Skeletal muscle satellite cell (primary cell): ENCODE measurements around the gene SNRNP48.

Source experiments
- H3K27me3 ChIP-seq: 2 replicates; pipeline ENCODE4 v1.7.0; 2013; ENCODE audit warnings: low read length; ENCODE audit not compliant: control insufficient read depth, insufficient read depth
- H3K36me3 ChIP-seq: 2 replicates; pipeline ENCODE4 v1.7.0; 2013; ENCODE audit warnings: mild to moderate bottlenecking, control low read depth, low read length; ENCODE audit not compliant: insufficient read depth
- H3K4me1 ChIP-seq: 2 replicates; pipeline ENCODE4 v1.7.0; 2013; ENCODE audit warnings: low read length; ENCODE audit not compliant: control insufficient read depth, insufficient read depth
- H3K4me2 ChIP-seq: 2 replicates; pipeline ENCODE4 v1.7.0; 2013; ENCODE audit warnings: mild to moderate bottlenecking, low read length
- H3K4me3 ChIP-seq: 2 replicates; pipeline ENCODE4 v1.7.0; 2013; ENCODE audit warnings: low read length
- H3K9ac ChIP-seq: 2 replicates; pipeline ENCODE4 v1.7.0; 2013; ENCODE audit warnings: mild to moderate bottlenecking, low read depth, low read length, moderate library complexity
- H3K9me3 ChIP-seq: replicated peaks from 2 replicates; pipeline ENCODE4 v1.7.0; 2013; ENCODE audit warnings: mild to moderate bottlenecking, control low read depth, low read length

Gene SNRNP48

GRCh38 chr6:7546383-7546782 lies 43.6 kb upstream of the SNRNP48 start:
- Histone ChIP-seq H3K4me1 (peaks cover 10% of the 10 kb centered on the region), H3K27me3 (no peaks in the 10 kb centered on the region), H3K9me3 (no peaks in the 10 kb centered on the region), H3K36me3 (no peaks in the 10 kb centered on the region), H3K4me2 (no peak overlapping the region), H3K4me3 (no peak overlapping the region), H3K9ac (no peak overlapping the region)

DNA sequence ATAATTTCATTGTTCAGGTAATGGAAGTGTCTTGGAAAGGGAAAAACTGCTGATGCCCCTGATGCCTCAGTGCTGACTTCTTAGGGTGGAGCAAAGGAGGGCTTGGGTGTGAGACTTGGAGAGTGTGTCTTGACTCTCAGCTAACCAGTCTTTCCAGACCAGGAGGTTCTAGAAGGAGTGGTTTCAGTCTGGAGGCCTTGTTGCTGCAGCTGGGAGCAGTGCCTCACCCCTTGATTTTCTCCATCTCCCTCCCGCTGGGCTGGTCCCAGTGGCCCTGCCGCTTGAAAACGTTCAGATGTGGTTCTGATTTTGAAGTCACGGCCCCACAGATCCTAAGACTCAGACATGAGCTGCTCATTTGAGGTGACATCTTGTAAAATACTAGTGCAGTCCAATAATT lies 43.1 kb upstream of the SNRNP48 start:
- Histone ChIP-seq H3K36me3 (no peaks in the 10 kb centered on the region), H3K9ac (no peak overlapping the region), H3K4me2 (no peak overlapping the region), H3K27me3 (no peaks in the 10 kb centered on the region), H3K4me1 (peaks cover 10% of the 10 kb centered on the region), H3K4me3 (no peak overlapping the region), H3K9me3 (no peaks in the 10 kb centered on the region)

DNA sequence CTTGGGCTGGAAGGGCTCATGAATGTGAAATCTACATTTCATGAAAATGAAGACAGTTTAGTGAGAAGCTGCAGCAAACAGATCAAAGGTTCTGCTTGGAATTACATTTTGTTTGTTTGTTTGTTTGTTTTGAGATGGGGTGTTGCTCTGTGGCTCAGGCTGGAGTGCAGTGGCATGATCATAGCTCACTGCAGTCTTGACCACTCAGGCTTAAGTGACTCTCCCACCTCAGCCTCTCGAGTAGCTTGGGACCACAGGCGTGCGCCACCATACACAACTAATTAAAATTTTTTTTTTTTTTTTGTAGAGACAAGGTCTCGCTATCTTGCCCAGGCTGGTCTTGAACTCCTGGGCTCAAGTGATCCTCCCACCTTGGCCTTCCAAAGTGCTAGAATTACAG lies 42.7 kb upstream of the SNRNP48 start:
- Histone ChIP-seq H3K4me3 (no peak overlapping the region), H3K4me2 (no peak overlapping the region), H3K4me1 (peaks cover 10% of the 10 kb centered on the region), H3K27me3 (no peaks in the 10 kb centered on the region), H3K9me3 (no peaks in the 10 kb centered on the region), H3K36me3 (no peaks in the 10 kb centered on the region), H3K9ac (no peak overlapping the region)

DNA sequence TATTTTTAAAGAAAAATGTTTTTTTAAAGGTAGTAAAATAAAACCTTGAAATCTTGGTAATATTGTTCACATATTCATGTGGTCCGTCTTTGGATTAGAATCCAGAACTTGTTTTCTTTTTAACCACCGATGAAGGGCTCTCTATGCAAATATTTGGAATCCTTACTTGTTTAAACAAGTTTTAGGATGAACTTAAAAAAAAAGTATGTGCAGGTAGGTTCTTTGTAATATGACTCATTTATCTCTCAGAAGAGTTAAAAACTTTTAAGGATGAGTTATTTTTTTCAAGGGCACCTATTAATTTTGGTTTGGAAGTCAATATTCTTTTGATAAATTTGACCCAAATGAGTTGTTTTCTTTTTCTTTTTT lies 39.6 kb upstream of the SNRNP48 start:
- Histone ChIP-seq H3K9me3 (no peaks in the 10 kb centered on the region), H3K36me3 (no peaks in the 10 kb centered on the region), H3K9ac (no peak overlapping the region), H3K4me1 (peaks cover 3% of the 10 kb centered on the region), H3K4me3 (no peak overlapping the region), H3K27me3 (no peaks in the 10 kb centered on the region), H3K4me2 (no peak overlapping the region)

GRCh38 chr6:7554533-7555275 lies 35.3 kb upstream of the SNRNP48 start:
- H3K4me1 ChIP-seq, result no peaks in the 10 kb centered on the region
- no peaks in the 10 kb centered on the region for H3K36me3 ChIP-seq
- no peaks in the 10 kb centered on the region for H3K27me3 ChIP-seq

DNA sequence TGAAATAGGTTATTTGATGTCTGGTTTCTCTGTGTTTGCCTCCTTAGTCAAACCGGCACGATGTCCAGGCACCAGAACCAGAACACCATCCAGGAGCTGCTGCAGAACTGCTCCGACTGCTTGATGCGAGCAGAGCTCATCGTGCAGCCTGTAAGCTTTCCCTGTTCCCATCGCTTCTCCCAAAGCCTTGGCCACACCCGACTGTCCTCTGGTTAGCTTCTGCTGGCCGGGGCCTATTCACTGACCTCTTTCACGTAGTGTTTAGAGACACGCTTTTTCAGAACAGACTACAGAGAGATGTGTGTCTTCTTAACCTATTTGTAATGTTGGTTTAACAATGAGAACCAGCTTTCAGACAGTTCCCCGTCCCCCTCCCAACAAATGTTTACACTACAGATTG lies 34.3 kb upstream of the SNRNP48 start:
- Histone ChIP-seq H3K9ac (no peak overlapping the region), H3K4me2 (no peak overlapping the region), H3K4me1 (no peaks in the 10 kb centered on the region), H3K4me3 (no peak overlapping the region), H3K36me3 (no peaks in the 10 kb centered on the region), H3K9me3 (no peaks in the 10 kb centered on the region), H3K27me3 (no peaks in the 10 kb centered on the region)

More at GRCh38 chr6:7554533-7555275, 35.3 kb upstream of the SNRNP48 start:
- Histone ChIP-seq H3K4me3 (no peak overlapping the region), H3K9me3 (no peaks in the 10 kb centered on the region), H3K4me2 (no peak overlapping the region), H3K9ac (no peak overlapping the region)

- no peak overlapping the region for H3K4me3 ChIP-seq
- no peaks in the 10 kb centered on the region for H3K27me3 ChIP-seq
- no peaks in the 10 kb centered on the region for H3K36me3 ChIP-seq
- H3K4me1 ChIP-seq, result no peaks in the 10 kb centered on the region
- no peak overlapping the region for H3K4me2 ChIP-seq
- no peak overlapping the region for H3K9ac ChIP-seq
- H3K9me3 ChIP-seq, result no peaks in the 10 kb centered on the region
Observed at GRCh38 chr6:7556394-7557106, 33.4 kb upstream of the SNRNP48 start.

DNA sequence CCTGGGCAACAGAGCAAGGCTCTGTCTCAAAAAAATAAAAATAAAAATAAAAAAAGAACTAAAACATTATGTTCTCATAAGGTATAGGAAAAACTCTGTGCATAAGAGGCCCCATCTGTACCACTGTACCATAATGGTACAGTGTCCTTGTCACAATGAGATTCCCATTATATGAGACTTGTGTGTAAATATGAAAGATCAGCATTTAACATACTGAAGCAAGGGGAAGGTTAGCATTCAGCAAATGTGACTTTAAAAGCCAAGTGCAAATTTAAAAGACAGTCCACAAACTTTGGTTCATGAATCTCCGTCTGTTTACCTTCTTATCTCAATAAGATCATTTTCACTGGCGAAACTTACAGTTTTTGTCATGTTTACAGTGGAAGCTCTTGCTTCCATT lies 32.3 kb upstream of the SNRNP48 start:
- H3K9me3 ChIP-seq, result no peaks in the 10 kb centered on the region
- no peak overlapping the region for H3K4me3 ChIP-seq
- H3K27me3 ChIP-seq, result no peaks in the 10 kb centered on the region
- H3K36me3 ChIP-seq, result no peaks in the 10 kb centered on the region
- no peaks in the 10 kb centered on the region for H3K4me1 ChIP-seq
- H3K9ac ChIP-seq, result no peak overlapping the region
- H3K4me2 ChIP-seq, result no peak overlapping the region

GRCh38 chr6:7558781-7559180 lies 31.2 kb upstream of the SNRNP48 start:
- H3K4me2 ChIP-seq, result no peak overlapping the region
- H3K4me3 ChIP-seq, result no peak overlapping the region
- H3K9me3 ChIP-seq, result no peaks in the 10 kb centered on the region
- H3K9ac ChIP-seq, result no peak overlapping the region
- H3K4me1 ChIP-seq, result no peaks in the 10 kb centered on the region
- H3K36me3 ChIP-seq, result no peaks in the 10 kb centered on the region
- H3K27me3 ChIP-seq, result no peaks in the 10 kb centered on the region

- Histone ChIP-seq H3K27me3 (no peaks in the 10 kb centered on the region), H3K9ac (no peak overlapping the region), H3K36me3 (no peaks in the 10 kb centered on the region), H3K4me1 (no peaks in the 10 kb centered on the region), H3K4me2 (no peak overlapping the region), H3K9me3 (no peaks in the 10 kb centered on the region), H3K4me3 (no peak overlapping the region)
Observed at GRCh38 chr6:7559196-7559595, 30.8 kb upstream of the SNRNP48 start.

DNA sequence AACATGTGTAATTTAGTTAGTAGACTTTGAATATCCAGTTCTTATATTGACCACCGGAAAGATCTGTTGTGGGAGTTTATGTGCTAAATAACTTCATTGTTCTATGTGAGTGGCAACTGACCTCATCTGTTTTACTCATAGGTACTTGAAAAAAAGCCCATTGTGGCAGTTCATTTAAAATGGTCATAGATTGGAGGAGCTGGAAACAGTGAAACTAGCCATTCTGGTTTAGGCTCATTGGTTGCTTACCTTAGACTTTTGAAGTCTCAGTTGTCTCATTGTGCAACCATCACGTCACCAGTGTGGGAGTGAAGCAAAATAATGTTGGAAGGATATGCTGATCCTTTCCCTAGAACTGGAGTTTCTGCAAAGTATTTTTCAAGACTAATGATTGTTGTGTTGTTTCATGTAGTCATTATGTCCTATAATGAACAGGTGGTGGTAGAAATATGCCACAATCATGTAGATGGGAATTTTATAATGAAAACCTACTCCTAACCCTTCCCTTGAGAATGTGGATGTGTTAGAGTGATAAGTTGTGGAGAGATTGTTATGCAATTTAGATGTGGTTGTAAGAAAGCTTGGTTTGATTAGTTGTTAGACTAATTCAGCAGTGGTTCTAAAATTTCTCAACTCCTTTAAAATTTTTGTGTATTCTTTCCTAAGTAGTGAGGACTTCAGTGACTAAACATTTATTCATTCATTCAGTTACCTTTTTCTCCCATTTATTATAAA lies 30.2 kb upstream of the SNRNP48 start:
- no peaks in the 10 kb centered on the region for H3K27me3 ChIP-seq

More for the DNA sequence above, 30.2 kb upstream of the SNRNP48 start:
- H3K9ac ChIP-seq, result no peak overlapping the region
- H3K9me3 ChIP-seq, result no peaks in the 10 kb centered on the region
- H3K4me3 ChIP-seq, result no peak overlapping the region
- no peak overlapping the region for H3K4me2 ChIP-seq
- H3K4me1 ChIP-seq, result no peaks in the 10 kb centered on the region
- no peaks in the 10 kb centered on the region for H3K36me3 ChIP-seq
